Neural progenitor cell (in vitro differentiated cells): Measurements from ENCODE around the gene CSK. TPM values are rescaled to one million over a fixed set of nuclear protein-coding genes. Genes with fewer than 3 reads are reported as not detected.
"Not testable (repeated sequence)": the region's sequence is repeated elsewhere in the genome, so short reads cannot be mapped to it uniquely, and the experiment has no call there.

Experiments
- DNase-seq: peaks from one replicate; pipeline ENCODE4 v3.0.0-alpha.2; 2016; ENCODE audit warnings: low spot score
- H2AFZ ChIP-seq: fragments of 200-600 bp; sonication (generic); replicated peaks from 2 replicates; pipeline ENCODE4 v1.6.1; 2016; ENCODE audit warnings: antibody characterized with exemption
- H3F3A ChIP-seq: fragments of 200-600 bp; sonication (generic); 2 replicates; pipeline ENCODE4 v1.6.1; 2016; ENCODE audit warnings: antibody characterized with exemption, low read depth
- H3K27ac ChIP-seq: fragments of 200-600 bp; sonication (generic); 2 replicates; pipeline ENCODE4 v1.5.1; 2016; ENCODE audit warnings: mild to moderate bottlenecking
- H3K27me3 ChIP-seq: fragments of 200-600 bp; sonication (generic); 2 replicates; pipeline ENCODE4 v1.6.1; 2016; ENCODE audit warnings: mild to moderate bottlenecking, moderate library complexity
- H3K36me3 ChIP-seq: fragments of 200-600 bp; sonication (generic); 2 replicates; pipeline ENCODE4 v1.5.1; 2016
- H3K4me1 ChIP-seq: fragments of 200-600 bp; sonication (generic); 2 replicates; pipeline ENCODE4 v1.6.1; 2016; ENCODE audit warnings: mixed run types
- H3K4me2 ChIP-seq: fragments of 200-600 bp; sonication (generic); 2 replicates; pipeline ENCODE4 v1.6.1; 2016
- H3K4me3 ChIP-seq: fragments of 200-600 bp; sonication (generic); 2 replicates; pipeline ENCODE4 v1.5.1; 2016
- H3K79me2 ChIP-seq: fragments of 200-600 bp; sonication (generic); 2 replicates; pipeline ENCODE4 v1.6.1; 2016; ENCODE audit warnings: low read depth
- H3K9ac ChIP-seq: fragments of 200-600 bp; sonication (generic); 2 replicates; pipeline ENCODE4 v1.6.1; 2016
- H3K9me3 ChIP-seq: fragments of 200-600 bp; sonication (generic); 2 replicates; pipeline ENCODE4 v1.5.1; 2016; ENCODE audit warnings: low read depth
- H4K20me1 ChIP-seq: fragments of 200-600 bp; sonication (generic); 2 replicates; pipeline ENCODE4 v1.6.1; 2016; ENCODE audit warnings: low read depth
- H3K27ac Mint-ChIP-seq: 3 replicates; pipeline ENCODE4 v1.8.0; 2021; ENCODE audit warnings: mixed read lengths
- H3K27me3 Mint-ChIP-seq: 2 replicates; pipeline ENCODE4 v1.8.0; 2022; ENCODE audit warnings: low read depth, mild to moderate bottlenecking, inconsistent platforms, moderate library complexity, mixed read lengths; ENCODE audit not compliant: insufficient read depth
- H3K36me3 Mint-ChIP-seq: 3 replicates; pipeline ENCODE4 v1.8.0; 2021; ENCODE audit warnings: mixed read lengths
- H3K4me1 Mint-ChIP-seq: 3 replicates; pipeline ENCODE4 v1.8.0; 2021; ENCODE audit warnings: mixed read lengths
- H3K4me3 Mint-ChIP-seq: 3 replicates; pipeline ENCODE4 v1.8.0; 2021; ENCODE audit warnings: mild to moderate bottlenecking, moderate library complexity, mixed read lengths
- H3K9me3 Mint-ChIP-seq: 3 replicates; pipeline ENCODE4 v1.8.0; 2020; ENCODE audit warnings: mixed read lengths
- EZH2 ChIP-seq: fragments of 200-600 bp; sonication (generic); IDR thresholded peaks from 2 replicates; pipeline ENCODE4 v1.6.1; 2017; ENCODE audit warnings: antibody characterized with exemption, mild to moderate bottlenecking, moderate library complexity
- EZH2phosphoT487 ChIP-seq: fragments of 200-600 bp; sonication (generic); IDR thresholded peaks from 2 replicates; pipeline ENCODE4 v1.6.1; 2017; ENCODE audit warnings: antibody characterized with exemption
- total RNA-seq: library from RNA; depleted of rRNA; stranded (reverse); fragments of >200 nt; gene quantifications from 2 replicates; pipeline ENCODE4 v1.2.3, GENCODE V29; 2015; ENCODE audit warnings: low replicate concordance
- TF ChIP-seq, protein P1 (sequence below): fragments of 200-600 bp; sonication (generic); IDR thresholded peaks from 2 replicates; pipeline ENCODE4 v1.5.1; 2017; ENCODE audit warnings: antibody characterized with exemption, mild to moderate bottlenecking

Gene CSK
- total RNA-seq, 1 donor from 2014 or later, result 18.3 TPM

DNA sequence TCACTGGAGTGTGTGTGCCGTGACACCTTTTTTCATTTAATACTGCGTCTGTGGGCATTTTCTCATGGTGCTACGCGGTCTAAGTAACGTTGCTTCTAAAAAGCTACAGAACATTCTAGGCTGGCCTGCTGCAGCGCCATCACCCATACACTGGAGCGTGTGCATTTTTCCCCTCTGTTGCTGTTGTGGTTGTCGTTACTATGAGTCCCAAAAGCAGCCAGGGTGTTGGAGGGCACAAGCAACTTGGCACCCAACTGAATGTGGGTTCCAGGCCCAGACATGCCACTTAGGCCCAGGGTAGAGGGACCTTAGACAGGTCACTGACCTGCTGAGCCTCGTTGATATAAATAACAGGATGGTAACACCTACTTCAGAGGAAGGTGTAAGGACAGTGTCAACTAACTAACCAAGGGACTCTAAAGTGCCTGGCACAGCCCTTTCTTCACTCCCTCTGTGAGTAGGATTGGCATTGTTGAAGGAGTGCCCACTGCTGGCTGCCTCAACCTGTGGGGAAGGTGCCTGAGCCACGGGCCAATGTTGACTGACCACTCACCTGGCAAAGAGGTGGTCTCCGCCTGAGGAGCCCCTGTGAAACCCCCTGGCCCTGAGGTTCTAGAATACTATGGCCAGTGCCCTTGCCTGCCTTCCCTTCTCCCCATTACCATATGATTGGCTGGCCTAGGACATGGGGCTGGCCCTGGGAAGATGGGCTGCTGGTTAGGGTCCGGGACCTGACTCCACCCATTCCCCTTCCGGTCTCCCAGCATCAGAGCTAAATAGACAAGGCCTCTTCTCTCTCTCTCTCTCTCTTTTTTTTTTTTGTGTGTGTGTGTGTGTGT is 3.5 kb downstream of the CSK start:
- TF ChIP-seq, protein P1, sequence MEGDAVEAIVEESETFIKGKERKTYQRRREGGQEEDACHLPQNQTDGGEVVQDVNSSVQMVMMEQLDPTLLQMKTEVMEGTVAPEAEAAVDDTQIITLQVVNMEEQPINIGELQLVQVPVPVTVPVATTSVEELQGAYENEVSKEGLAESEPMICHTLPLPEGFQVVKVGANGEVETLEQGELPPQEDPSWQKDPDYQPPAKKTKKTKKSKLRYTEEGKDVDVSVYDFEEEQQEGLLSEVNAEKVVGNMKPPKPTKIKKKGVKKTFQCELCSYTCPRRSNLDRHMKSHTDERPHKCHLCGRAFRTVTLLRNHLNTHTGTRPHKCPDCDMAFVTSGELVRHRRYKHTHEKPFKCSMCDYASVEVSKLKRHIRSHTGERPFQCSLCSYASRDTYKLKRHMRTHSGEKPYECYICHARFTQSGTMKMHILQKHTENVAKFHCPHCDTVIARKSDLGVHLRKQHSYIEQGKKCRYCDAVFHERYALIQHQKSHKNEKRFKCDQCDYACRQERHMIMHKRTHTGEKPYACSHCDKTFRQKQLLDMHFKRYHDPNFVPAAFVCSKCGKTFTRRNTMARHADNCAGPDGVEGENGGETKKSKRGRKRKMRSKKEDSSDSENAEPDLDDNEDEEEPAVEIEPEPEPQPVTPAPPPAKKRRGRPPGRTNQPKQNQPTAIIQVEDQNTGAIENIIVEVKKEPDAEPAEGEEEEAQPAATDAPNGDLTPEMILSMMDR, result no peak
- no peak for TF ChIP-seq EZH2phosphoT487
- TF ChIP-seq EZH2, result no peak
- H3K27ac ChIP-seq, result no peak overlapping the region
- Mint-ChIP-seq H3K4me1 (peaks cover 52% of the 10 kb centered on the region), H3K9me3 (no peaks in the 10 kb centered on the region), H3K27ac (peak overlapping the region; percentile 29), H3K36me3 (no peaks in the 10 kb centered on the region), H3K4me3 (no peak overlapping the region), H3K27me3 (peaks cover 11% of the 10 kb centered on the region)
- no peak overlapping the region for H2AFZ ChIP-seq
- H3K4me3 ChIP-seq, result no peak overlapping the region
- peaks cover 79% of the 10 kb centered on the region for H4K20me1 ChIP-seq
- H3K9me3 ChIP-seq, result no peaks in the 10 kb centered on the region
- H3K79me2 ChIP-seq, result peaks cover 74% of the 10 kb centered on the region
- H3K9ac ChIP-seq, result no peak overlapping the region
- no peaks in the 10 kb centered on the region for H3F3A ChIP-seq
- no peak for DNase-seq
- no peaks in the 10 kb centered on the region for H3K36me3 ChIP-seq
- peaks cover 30% of the 10 kb centered on the region for H3K4me1 ChIP-seq
- no peak overlapping the region for H3K4me2 ChIP-seq
- peaks cover 13% of the 10 kb centered on the region for H3K27me3 ChIP-seq

DNA sequence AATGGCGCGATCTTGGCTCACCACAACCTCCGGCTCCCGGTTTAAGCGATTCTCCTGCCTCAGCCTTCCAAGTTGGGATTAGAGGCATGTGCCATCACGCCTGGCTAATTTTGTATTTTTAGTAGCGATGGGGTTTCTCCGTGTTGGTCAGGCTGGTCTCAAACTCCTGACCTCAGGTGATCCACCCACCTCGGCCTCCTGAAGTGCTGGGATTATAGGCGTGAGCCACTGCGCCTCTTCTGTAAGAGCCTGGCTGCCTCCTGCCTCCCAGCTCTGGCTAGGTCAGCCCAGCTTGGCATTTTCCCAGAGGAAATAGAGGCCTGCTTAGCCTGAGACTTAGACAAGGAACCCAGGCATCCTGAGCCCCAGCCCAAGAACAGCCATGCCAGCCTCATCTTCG is 4.2 kb downstream of the CSK start:
- H4K20me1 ChIP-seq, result peaks cover 86% of the 10 kb centered on the region
- H3K79me2 ChIP-seq, result peaks cover 81% of the 10 kb centered on the region
- not testable (repeated sequence) for H2AFZ ChIP-seq, H3K9me3 Mint-ChIP-seq, H3K9ac ChIP-seq, H3K36me3 Mint-ChIP-seq, H3K27me3 Mint-ChIP-seq, H3K27ac ChIP-seq, H3K36me3 ChIP-seq, H3K4me3 Mint-ChIP-seq, H3K9me3 ChIP-seq, H3F3A ChIP-seq, H3K27me3 ChIP-seq, DNase-seq, H3K4me2 ChIP-seq, H3K27ac Mint-ChIP-seq, H3K4me3 ChIP-seq
- H3K4me1 Mint-ChIP-seq, result peaks cover 48% of the 10 kb centered on the region
- H3K4me1 ChIP-seq, result peaks cover 30% of the 10 kb centered on the region

DNA sequence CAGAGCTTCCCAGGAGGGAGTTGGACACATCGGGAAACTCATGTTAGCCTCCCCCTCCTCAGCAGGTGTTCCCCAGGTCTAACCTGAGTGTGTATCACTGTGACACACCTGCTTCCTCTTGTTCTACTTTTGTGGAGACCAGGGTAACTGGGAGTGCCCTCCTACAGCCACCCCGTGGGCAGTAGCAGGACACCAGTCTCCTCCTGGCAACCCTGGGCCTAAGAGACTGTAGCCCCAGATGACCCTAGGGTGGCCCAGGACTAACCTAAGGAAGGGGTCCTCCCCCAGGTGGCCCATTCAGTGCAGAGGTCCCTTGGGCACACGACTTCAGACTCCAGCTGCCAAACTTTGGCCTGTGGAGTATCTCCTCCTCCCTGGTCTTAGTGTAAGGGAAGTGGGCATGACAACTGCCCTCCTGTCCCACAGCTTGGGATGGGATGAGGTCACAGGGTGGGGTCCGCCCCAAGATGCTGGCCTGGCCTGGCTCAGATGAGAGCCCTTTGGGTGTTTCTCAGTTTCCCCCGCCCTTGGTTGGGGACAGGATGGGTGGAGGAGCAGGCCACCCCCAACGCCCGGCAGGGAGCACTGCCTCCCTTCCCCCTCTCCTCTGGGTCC is 4.8 kb downstream of the CSK start:
- no peak overlapping the region for H3K4me3 ChIP-seq
- no peak overlapping the region for H3K4me2 ChIP-seq
- H3K4me1 Mint-ChIP-seq, result peaks cover 47% of the 10 kb centered on the region
- peaks cover 3% of the 10 kb centered on the region for H3K27me3 Mint-ChIP-seq
- no peaks in the 10 kb centered on the region for H3F3A ChIP-seq
- TF ChIP-seq, protein P1, result no peak
- TF ChIP-seq EZH2phosphoT487 (no peak), EZH2 (no peak)
- peaks cover under 1% of the 10 kb centered on the region for H3K27me3 ChIP-seq
- peaks cover 85% of the 10 kb centered on the region for H3K79me2 ChIP-seq
- H4K20me1 ChIP-seq, result peaks cover 91% of the 10 kb centered on the region
- H3K4me1 ChIP-seq, result peaks cover 24% of the 10 kb centered on the region
- H3K4me3 Mint-ChIP-seq, result no peak overlapping the region
- H3K27ac Mint-ChIP-seq, result no peak overlapping the region
- no peaks in the 10 kb centered on the region for H3K36me3 ChIP-seq
- no peak for DNase-seq
- no peaks in the 10 kb centered on the region for H3K9me3 ChIP-seq
- H3K9ac ChIP-seq, result no peak overlapping the region
- no peak overlapping the region for H3K27ac ChIP-seq
- H3K36me3 Mint-ChIP-seq, result peaks cover 2% of the 10 kb centered on the region
- no peak overlapping the region for H2AFZ ChIP-seq
- H3K9me3 Mint-ChIP-seq, result no peaks in the 10 kb centered on the region
